A673 (cell line): ENCODE data around the gene PLD4.

Source experiments
- CTCF ChIP-seq: fragments of 300-800, 200-600 bp; sonication (generic); conservative IDR thresholded peaks from 2 replicates; pipeline ENCODE4 v1.5.1; 2017; ENCODE audit warnings: low read depth, mild to moderate bottlenecking, antibody characterized with exemption, low read length, moderate library complexity, mixed read lengths
- EZH2 ChIP-seq: fragments of 200-600 bp; sonication (generic); IDR thresholded peaks from 2 replicates; pipeline ENCODE4 v1.6.1; 2017; ENCODE audit warnings: borderline replicate concordance, low read depth, mild to moderate bottlenecking, mixed read lengths, antibody characterized with exemption, low read length; ENCODE audit not compliant: poor library complexity, severe bottlenecking

GRCh38 chr14:104898870-104899510, 25.7 kb upstream of the PLD4 start:
- no peak for TF ChIP-seq CTCF
- TF ChIP-seq EZH2: no peak
